Muscle layer of duodenum (tissue), 2 donors: ENCODE results near the gene PWP2.

ENCODE experiments used
- H3K27ac ChIP-seq: one replicate; pipeline ENCODE4 v1.7.0; 2013; ENCODE audit warnings: mild to moderate bottlenecking, low read length
- H3K27me3 ChIP-seq: one replicate; pipeline ENCODE4 v1.7.0; 2013; ENCODE audit warnings: low read depth, mild to moderate bottlenecking, control low read depth, low read length
- H3K36me3 ChIP-seq, 2 donors: one replicate each; pipeline ENCODE4 v1.7.0; 2013; ENCODE audit warnings: low read length in 2 of 2, control low read depth in 1 of 2, mild to moderate bottlenecking in 1 of 2; ENCODE audit not compliant: insufficient read depth in 2 of 2, control insufficient read depth in 1 of 2
- H3K4me1 ChIP-seq, 2 donors: one replicate each; pipeline ENCODE4 v1.7.0; 2013; ENCODE audit warnings: low read length in 2 of 2, mild to moderate bottlenecking in 2 of 2, control low read depth in 1 of 2, moderate library complexity in 1 of 2; ENCODE audit not compliant: insufficient read depth in 2 of 2, control insufficient read depth in 1 of 2
- H3K4me3 ChIP-seq, 2 donors: one replicate each; pipeline ENCODE4 v1.7.0; 2013; ENCODE audit warnings: low read length in 2 of 2, low read depth in 1 of 2, mild to moderate bottlenecking in 1 of 2
- H3K9me3 ChIP-seq, 2 donors: one replicate each; pipeline ENCODE4 v1.7.0; 2013; ENCODE audit warnings: low read length in 2 of 2, control low read depth in 1 of 2, mild to moderate bottlenecking in 1 of 2; ENCODE audit not compliant: control insufficient read depth in 1 of 2
- donor health status: healthy.

Gene PWP2

GRCh38 chr21:44070391-44070790 lies 36.8 kb upstream of the PWP2 start:
- no peak overlapping the region for H3K4me3 ChIP-seq
- no peaks in the 10 kb centered on the region for H3K9me3 ChIP-seq
- peaks cover 0 to 12% of the 10 kb centered on the region in 2 donors for H3K4me1 ChIP-seq
- no peak overlapping the region for H3K27ac ChIP-seq
- H3K36me3 ChIP-seq = peaks cover 14 to 23% of the 10 kb centered on the region in 2 donors
- no peaks in the 10 kb centered on the region for H3K27me3 ChIP-seq

- Histone ChIP-seq H3K9me3 (no peaks in the 10 kb centered on the region), H3K4me1 (peaks cover 0 to 12% of the 10 kb centered on the region in 2 donors), H3K36me3 (peaks cover 18 to 24% of the 10 kb centered on the region in 2 donors), H3K4me3 (no peak overlapping the region), H3K27ac (no peak overlapping the region), H3K27me3 (no peaks in the 10 kb centered on the region)
These were observed 35.7 kb upstream of the PWP2 start for GRCh38 chr21:44071359-44072104.

DNA sequence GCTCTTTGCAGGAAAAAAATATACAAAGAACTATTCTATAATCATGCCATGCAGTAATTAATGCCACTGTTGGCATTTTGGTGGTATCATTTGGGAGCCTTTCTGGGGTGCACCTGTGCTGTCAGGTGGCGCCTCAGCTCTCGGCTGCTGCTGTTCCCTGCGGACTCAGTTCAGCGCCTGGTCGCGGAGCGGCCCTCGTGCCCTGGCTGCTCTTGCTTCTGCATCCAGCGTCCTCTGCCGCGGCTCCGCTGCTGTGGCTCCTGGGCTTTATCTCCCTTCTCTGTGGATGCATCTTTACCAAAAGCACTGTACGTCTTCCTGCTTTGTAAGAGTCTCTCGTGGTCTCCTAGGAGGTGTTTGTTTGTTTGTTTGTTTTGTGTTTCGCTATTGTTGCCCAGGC lies 35.1 kb upstream of the PWP2 start:
- H3K27me3 ChIP-seq = no peaks in the 10 kb centered on the region
- peaks cover 17 to 26% of the 10 kb centered on the region in 2 donors for H3K36me3 ChIP-seq
- no peak overlapping the region for H3K27ac ChIP-seq
- H3K4me3 ChIP-seq = no peak overlapping the region
- H3K4me1 ChIP-seq = peaks cover 0 to 12% of the 10 kb centered on the region in 2 donors
- no peaks in the 10 kb centered on the region for H3K9me3 ChIP-seq

- no peaks in the 10 kb centered on the region for H3K27me3 ChIP-seq
- no peaks in the 10 kb centered on the region for H3K9me3 ChIP-seq
- peaks cover 22 to 38% of the 10 kb centered on the region in 2 donors for H3K36me3 ChIP-seq
- no peak overlapping the region for H3K27ac ChIP-seq
- peaks cover 0 to 12% of the 10 kb centered on the region in 2 donors for H3K4me1 ChIP-seq
- no peak overlapping the region for H3K4me3 ChIP-seq
These were observed 32.8 kb upstream of the PWP2 start for GRCh38 chr21:44074315-44074958.

DNA sequence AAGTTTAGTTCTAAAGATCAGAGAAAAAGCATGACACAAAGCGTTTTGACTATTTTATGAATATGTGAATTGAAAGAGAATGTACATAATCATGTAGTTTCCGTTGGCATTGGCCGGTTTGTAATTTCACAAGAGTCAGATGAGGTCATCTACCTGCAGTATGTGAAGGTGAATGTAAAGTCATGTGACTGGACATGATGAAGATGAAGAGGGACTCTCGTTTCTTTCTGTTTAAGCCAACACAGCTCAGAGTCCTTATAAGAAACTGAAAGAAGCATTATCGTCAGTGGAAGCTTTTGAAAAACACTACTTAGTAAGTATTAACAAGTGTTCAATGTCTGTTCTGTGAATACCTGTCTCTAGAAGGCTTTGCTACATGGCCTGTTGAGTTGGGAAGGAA lies 30.9 kb upstream of the PWP2 start:
- Histone ChIP-seq H3K4me3 (no peak overlapping the region), H3K27ac (no peak overlapping the region), H3K9me3 (no peaks in the 10 kb centered on the region), H3K27me3 (no peaks in the 10 kb centered on the region), H3K4me1 (peaks cover 0 to 3% of the 10 kb centered on the region in 2 donors), H3K36me3 (peaks cover 23 to 50% of the 10 kb centered on the region in 2 donors)

GRCh38 chr21:44078411-44078981 lies 28.7 kb upstream of the PWP2 start:
- Histone ChIP-seq H3K4me1 (peaks cover 0 to 8% of the 10 kb centered on the region in 2 donors), H3K4me3 (no peak overlapping the region), H3K27me3 (no peaks in the 10 kb centered on the region), H3K27ac (no peak overlapping the region), H3K36me3 (peaks cover 37 to 71% of the 10 kb centered on the region in 2 donors), H3K9me3 (no peaks in the 10 kb centered on the region)

- Histone ChIP-seq H3K9me3 (no peaks in the 10 kb centered on the region), H3K36me3 (peaks cover 46 to 74% of the 10 kb centered on the region in 2 donors), H3K4me3 (no peak overlapping the region), H3K4me1 (peaks cover 4 to 8% of the 10 kb centered on the region in 2 donors), H3K27ac (no peak overlapping the region), H3K27me3 (no peaks in the 10 kb centered on the region)
These were observed 27.8 kb upstream of the PWP2 start for GRCh38 chr21:44079446-44079845.

GRCh38 chr21:44079846-44080245 lies 27.4 kb upstream of the PWP2 start:
- Histone ChIP-seq H3K9me3 (no peaks in the 10 kb centered on the region), H3K27ac (no peak overlapping the region), H3K4me1 (peaks cover 4 to 8% of the 10 kb centered on the region in 2 donors), H3K4me3 (no peak overlapping the region), H3K27me3 (no peaks in the 10 kb centered on the region), H3K36me3 (peaks cover 50 to 74% of the 10 kb centered on the region in 2 donors)

- Histone ChIP-seq H3K9me3 (no peaks in the 10 kb centered on the region), H3K36me3 (peaks cover 45 to 78% of the 10 kb centered on the region in 2 donors), H3K4me3 (no peak overlapping the region), H3K4me1 (peaks cover 9 to 13% of the 10 kb centered on the region in 2 donors), H3K27ac (peak overlapping the region; percentile 67), H3K27me3 (no peaks in the 10 kb centered on the region)
These were observed 24.4 kb upstream of the PWP2 start for GRCh38 chr21:44082648-44083440.

DNA sequence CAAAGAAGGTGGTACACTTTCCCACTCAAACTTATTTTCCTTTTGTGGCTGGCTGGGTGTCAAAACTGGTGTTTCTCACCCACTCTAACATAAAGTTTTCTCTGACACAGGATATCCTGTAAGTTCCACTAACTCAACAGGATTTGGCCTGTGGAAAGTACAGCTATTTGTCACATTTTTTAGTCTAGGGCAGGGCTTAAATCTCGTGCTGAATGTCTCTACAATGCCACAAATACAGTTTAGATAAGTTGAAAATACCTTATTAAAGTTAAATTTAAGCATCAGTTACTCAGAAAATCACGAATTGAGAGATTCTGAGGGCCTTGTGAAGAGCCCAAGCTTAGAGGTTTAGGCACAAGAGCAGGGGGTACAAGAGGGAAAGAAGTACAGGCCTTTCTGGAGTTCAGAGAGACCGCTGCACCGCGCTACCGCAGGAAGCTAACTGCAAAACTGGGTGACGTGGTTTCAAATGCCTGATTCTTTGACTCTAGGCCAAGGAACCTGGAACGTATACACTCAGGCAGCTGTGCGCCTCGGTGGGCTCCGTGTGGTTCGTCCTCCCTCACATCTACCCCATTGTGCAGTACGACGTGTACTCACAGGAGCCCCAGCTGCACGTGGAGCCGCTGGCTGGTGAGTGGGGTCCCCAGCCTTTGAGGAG lies 23.4 kb upstream of the PWP2 start:
- no peaks in the 10 kb centered on the region for H3K27me3 ChIP-seq
- H3K9me3 ChIP-seq = no peaks in the 10 kb centered on the region
- peaks cover 49 to 80% of the 10 kb centered on the region in 2 donors for H3K36me3 ChIP-seq
- H3K4me3 ChIP-seq = no peak overlapping the region
- peaks cover 9 to 17% of the 10 kb centered on the region in 2 donors for H3K4me1 ChIP-seq
- H3K27ac ChIP-seq = peak overlapping the region; percentile 67
